ENCODE measurements around the gene LRGUK.

- TF ChIP-seq, protein P1, sequence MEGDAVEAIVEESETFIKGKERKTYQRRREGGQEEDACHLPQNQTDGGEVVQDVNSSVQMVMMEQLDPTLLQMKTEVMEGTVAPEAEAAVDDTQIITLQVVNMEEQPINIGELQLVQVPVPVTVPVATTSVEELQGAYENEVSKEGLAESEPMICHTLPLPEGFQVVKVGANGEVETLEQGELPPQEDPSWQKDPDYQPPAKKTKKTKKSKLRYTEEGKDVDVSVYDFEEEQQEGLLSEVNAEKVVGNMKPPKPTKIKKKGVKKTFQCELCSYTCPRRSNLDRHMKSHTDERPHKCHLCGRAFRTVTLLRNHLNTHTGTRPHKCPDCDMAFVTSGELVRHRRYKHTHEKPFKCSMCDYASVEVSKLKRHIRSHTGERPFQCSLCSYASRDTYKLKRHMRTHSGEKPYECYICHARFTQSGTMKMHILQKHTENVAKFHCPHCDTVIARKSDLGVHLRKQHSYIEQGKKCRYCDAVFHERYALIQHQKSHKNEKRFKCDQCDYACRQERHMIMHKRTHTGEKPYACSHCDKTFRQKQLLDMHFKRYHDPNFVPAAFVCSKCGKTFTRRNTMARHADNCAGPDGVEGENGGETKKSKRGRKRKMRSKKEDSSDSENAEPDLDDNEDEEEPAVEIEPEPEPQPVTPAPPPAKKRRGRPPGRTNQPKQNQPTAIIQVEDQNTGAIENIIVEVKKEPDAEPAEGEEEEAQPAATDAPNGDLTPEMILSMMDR (conservative IDR thresholded peaks at IDR 0.05; ENCODE audit: low read length): no peak
- TF ChIP-seq EZH2phosphoT487 (IDR thresholded peaks at IDR 0.05; ENCODE audit: borderline replicate concordance): no peak
Observed at GRCh38 chr7:134196439-134196838, 69.3 kb downstream of the LRGUK start.
